Cerebellar cortex (tissue), 1 donor: ENCODE data around the gene TSKS.
A peak's percentile ranks its signal among the peaks of the same experiment; 100 is the strongest.

Experiments used
- DNase-seq: peaks from one replicate; pipeline ENCODE4 v3.0.0-alpha.2; 2015; ENCODE audit warnings: low spot score

Gene TSKS

DNA sequence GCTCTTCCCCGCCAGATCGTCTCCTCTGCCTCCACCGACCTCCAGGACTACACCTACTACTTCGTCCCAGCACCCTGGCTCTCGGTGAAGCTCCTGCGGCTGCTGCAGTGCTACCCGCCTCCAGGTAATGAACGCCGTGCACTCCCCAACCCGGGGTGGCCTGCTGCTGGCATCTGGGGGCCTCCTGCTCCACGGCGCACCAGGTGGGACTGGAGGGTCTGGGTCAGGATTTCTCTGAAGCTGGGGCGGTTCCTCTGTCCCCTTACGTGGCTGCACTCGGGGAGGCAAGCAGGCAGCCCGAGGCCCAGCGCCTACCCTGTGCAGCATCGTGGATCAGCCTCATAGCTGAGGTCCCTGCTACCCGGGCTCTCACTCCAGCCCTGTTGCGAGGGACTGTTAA, 32.5 kb upstream of the TSKS start:
- no peak for DNase-seq

DNA sequence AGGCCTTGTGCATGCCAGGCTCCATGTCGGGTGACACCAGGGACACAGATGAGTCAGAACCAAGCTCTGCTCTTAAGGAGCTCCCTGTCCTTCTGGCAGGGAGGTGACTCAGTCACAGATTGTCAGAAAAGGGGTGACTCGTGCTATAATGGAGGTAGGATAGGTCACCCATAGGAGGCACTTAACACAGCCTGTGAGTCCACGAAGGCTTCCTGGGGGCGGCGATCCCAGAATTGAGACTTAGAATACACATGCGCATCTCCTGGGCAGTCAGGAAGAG, 30.4 kb upstream of the TSKS start:
- DNase-seq: no peak

DNA sequence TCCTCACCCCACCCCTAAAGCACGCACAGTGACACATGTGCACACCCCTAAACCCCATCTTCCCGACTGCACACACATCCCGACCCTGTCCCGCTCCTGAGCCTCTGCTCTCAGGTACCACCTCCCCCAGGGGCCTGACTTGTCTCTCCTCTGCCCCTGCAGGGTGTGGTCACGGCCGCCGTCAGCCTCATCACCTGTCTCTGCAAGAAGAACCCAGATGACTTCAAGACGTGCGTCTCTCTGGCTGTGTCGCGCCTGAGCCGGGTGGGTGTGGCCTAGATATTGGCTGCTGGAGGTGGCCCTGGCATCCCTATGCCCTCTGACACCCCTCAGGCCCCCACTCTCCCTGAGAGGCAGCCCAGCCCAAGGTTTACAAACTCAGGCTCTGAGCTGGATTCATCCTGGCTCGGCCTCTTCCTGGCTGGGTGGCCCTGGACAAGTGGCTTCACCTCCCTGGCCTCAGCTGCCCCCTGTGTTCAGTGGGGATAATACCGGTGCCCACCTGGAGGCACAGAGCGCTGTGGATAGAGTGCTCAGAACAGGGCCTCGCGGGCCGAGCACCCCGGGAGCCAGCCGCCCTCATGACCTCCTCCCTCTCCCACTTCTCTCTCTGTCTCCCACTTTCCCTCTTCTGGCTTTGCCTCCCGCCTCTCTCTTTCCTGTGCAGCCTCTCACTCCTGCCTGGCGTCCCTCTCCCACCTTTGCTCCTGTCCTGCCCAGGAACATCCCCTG, 29.9 kb upstream of the TSKS start:
- no peak for DNase-seq

DNA sequence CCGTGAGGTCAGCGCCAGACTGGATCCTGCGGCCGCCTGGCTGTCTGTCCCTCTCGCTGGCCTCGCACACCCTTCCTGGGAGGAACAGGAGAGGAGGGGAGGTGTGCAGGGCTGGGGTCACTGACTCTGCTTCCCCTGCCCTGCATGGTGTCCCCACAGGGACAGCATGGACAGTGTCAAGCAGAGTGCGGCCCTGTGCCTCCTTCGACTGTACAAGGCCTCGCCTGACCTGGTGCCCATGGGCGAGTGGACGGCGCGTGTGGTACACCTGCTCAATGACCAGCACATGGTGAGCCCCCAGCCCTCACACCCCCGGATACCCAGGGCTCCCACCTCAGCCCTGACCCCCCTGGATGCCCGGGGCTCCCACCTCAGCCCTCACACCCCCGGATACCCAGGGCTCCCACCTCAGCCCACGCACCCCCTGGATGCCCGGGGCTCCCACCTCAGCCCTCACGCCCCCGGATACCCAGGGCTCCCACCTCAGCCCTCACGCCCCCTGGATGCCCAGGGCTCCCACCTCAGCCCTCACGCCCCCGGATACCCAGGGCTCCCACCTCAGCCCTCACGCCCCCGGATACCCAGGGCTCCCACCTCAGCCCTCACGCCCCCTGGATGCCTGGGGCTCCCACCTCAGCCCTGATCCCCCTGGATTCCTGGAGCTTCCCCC, 28.8 kb upstream of the TSKS start:
- DNase-seq: no peak

DNA sequence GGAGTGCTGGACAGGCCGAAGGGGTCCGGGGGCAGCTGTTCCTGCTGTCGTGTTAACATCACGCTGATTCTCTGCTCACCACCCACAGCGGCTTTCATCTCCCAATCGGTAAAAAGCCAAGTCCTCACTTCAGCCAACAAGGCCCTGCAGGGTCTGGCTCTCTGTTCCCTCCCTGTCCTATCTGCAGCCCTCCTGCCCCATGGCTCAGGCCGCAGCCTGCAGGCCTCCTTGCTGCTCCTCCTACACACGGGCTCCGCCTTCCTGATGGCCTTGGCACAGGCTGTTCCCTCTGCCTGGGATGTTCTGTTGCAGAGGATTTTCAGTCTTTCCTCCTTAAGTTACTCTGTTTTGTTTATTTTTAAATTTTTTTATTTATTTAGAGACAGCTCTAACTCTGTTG, 27.8 kb upstream of the TSKS start:
- DNase-seq: peak; percentile 65

DNA sequence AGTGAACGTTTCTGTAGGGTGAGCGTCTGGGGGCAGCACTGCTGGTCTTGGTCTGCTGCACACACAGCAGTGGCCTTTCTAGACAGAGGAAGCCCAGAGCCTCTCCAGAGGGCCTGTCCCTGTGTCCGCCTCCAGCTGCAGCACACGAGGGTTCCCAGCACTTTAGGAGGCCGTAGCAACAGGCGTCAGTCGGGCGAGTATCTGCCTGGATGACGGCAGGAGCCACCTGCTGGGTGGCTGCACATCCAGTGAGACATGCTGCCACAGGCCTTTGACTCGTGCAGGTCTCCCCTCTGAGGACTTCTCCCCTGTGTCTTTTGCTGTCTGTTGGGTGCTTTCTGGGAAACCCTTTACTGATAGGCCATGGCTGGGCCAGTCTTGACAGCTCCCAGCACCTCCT, 25.8 kb upstream of the TSKS start:
- DNase-seq: peak; percentile 15

DNA sequence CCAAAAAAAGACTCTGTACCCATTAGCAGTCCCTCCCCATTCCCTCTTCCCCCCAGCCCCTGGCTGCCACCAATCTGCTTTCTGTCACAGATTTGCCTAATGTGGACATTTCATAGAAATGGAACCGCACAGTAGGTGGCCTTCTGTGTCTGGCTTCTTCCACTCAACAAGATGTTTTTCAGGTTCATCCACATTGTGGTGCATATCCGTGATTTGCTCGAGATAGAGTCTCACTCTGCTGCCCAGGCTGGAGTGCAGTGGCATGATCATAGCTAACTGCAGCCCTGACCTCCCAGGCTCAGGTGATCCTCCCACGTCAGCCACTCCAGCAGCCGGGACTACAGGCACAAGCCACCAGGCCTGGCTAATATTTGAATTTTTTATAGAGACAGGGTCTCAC, 24.6 kb upstream of the TSKS start:
- no peak for DNase-seq

DNA sequence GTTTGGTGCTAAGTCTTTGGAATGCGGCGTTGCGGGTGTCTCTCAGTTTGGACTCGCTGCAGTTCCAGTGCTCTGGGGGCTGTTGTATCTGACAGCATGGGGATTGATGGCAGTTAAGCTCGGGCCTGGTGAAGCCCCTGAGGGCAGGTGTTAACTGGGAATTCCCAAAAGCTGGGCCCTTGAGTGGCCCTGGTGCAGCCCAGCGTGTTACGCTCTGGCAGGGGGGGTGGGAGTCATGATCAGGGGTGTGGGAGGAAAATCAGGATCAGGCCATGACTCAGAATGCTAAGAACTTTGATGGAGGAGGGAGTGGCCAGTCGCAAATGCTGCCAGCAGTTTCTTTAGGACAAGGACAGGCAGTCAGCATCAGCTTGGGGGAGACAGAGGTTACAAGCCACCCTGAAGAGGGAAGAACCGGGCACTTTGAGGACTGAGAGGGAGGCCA, 23.3 kb upstream of the TSKS start:
- no peak for DNase-seq

DNA sequence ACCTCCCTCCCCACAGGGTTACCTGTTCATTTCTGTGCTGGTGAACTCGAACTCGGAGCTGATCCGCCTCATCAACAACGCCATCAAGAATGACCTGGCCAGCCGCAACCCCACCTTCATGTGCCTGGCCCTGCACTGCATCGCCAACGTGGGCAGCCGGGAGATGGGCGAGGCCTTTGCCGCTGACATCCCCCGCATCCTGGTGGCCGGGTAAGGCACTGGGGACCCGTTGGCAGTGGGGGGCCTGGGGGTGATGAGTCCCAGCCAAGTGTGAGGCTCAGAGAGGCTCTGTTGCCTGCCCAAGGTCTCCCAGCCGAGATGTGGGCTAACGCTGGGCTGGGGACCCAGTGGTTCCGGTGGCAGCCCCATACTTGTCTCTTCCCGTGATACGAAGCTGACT, 19.4 kb upstream of the TSKS start:
- DNase-seq: no peak

DNA sequence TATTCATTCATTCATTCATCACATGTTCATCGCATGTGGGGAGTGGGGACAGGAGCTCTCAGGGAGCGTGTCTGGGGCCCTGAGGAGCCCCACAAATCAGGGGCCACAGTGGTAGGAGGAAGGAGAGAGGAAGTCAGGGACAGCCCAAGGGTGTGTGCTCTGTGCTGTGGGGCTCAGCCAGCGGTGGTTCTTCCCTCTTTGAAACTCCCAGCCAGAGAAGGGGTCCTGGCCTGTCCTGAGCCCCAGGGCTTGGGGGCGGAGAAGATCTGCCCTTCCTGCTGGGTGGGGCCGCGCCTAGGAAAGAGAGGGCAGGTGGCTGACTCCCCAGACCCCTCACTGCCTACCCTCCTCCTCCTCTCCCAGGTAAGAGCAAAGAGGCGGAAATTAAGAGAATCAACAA, 18.3 kb upstream of the TSKS start:
- DNase-seq: no peak

DNA sequence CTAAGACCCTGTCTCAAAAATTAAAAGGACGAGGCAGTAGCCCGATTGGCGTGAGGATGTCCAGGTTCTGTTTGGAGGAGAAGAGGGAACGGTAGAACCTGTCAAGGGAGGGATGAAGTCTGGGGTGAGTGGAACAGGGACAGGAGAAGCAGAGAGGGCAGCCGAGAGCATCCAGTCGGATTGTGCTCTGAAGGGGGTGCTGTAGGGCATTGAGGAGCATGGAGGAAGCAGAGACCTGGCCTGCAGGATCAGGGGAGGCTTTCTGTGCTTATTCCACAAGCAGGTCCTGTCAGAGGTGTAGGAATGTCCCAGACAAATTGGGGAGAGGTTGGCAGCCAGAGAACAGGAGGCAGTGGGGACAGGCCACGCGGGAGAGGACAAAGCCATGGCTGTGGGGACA, 17.8 kb upstream of the TSKS start:
- no peak for DNase-seq

DNA sequence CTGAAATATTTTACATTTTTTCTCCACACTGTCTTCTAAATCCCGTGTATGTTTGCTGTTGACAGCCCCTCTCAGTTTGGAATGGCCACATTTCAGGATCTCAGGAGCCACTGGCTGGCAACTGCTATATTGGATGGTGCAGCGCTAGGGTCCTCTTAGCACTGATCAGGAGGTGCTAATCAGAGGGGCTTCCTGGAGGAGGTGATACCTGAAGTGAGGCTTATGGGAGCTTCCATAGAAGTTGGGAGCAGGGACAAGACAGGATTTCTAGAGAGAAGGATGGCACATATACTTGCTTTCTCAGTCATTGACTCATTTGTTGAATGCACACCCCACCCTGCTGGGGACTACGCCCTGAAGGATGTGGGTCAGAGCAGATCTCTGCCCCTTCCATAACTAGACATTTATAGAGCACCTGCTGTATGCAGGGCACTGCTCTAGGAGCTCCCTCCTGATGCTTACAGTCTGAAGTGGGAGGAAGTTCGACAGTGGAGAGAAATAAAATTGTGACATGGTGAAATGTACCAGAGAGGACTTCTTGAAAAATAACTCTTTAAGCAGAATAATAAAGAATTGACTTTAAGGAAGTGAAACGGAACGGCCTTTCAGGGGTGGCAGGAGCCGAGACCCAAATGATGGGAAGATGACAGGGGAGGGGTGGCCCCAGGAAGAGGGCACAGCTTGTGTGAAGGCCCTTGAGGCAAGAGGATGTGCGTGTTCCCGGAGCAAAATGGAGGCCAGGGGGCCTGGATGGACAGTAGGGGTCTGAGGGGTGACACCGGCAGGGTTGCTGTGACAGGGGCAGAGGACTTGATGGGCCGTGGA, 16.8 kb upstream of the TSKS start:
- DNase-seq: no peak

DNA sequence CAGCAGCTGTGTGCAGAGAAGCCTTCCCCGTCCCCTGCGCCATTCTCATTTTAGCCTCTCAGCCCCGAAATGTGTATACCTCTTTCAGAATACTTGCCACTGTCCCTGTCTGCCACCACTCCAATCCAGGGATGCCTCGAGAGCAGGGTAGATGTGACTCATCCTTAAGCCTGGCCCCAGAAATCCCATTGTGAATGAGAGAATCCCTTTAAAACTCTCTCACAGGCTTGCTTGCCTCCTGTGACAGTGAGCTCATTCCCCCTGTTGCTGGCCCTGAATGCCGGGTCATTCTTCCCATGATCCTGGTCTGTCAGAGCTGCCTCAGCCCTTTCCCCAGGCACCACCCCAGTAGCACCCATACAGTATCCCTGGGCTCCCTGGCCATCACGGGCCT, 13.3 kb upstream of the TSKS start:
- no peak for DNase-seq

DNA sequence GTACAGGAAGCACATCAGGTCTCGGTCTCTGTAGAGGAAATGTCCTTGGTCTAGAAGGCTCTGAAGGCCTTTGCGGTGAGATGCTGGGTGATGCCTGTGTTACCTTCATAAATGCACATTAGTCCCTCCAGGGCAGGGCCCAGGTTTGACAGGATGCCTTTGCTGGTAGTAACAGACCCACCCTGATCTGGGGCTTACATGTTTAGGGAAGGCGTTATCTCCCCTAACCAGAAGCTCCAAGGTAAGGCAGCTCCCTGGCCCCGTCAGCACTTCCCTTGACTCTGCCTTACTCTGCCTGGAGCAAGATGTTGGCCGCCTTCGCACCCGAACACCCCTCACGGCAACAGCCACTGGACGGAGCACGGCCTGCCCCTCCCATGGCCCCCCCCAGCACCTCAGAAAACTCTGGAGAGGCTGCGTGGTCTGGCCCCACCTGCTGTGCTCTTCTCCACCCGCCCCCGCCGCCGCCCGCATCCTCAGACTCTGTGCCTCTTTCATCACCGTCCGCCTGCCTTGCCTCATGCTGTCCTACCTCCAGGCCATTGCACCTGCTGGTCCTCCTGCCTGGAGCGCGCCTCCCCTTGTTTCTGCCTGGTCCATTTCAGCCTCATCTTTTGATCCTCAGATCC, 12.8 kb upstream of the TSKS start:
- DNase-seq: no peak

DNA sequence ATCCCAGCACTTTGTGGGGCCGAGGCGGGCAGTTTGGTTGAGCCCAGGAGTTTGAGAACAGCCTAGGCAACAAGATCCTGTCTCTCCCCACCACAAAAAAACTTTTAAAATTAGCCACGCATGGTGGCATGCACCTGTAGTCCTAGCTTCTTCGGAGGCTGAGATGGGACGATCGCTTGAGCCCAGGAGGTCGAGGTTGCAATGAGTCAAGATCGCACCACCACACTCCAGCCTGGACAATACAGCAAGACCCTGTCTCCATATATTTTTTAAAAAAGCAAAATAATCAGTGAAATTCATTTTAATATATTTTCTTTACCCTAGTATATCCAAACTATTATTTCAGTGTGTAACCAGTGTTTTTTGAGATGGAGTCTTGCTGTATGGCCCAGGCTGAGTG, 11.9 kb upstream of the TSKS start:
- DNase-seq: no peak

DNA sequence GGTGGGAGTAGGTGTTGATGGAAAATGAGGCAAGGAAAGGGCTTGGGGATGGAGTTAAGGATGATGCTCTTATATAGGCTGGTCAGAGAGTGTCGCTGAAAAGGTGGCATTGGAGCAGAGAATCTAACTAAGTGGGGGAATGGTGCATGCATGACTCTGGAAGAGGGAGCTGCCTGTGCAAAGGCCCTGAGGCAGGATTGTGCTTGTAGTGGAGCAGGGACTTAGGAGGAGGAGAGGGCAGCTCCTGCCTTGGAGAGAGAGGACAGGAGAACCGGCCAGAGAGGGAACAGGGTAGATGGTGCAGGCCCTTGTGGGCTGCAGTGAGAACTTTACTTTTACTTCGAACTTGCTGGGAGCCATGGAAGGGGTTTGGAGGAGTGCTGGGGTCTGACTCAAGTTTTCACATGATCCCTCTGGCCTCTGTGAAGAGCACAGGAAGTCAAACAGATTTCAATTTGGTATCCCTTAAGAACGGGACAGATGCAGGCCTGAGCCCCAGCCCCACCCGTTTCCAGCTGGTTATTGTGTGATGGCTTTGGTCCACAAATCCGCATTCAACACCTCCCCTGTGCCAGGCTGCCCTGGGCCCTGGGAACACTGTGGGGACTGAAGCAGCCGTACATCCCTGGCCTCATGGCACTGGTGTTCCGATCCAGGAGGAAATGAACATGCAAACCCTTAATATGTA, 10.7 kb upstream of the TSKS start:
- no peak for DNase-seq

DNA sequence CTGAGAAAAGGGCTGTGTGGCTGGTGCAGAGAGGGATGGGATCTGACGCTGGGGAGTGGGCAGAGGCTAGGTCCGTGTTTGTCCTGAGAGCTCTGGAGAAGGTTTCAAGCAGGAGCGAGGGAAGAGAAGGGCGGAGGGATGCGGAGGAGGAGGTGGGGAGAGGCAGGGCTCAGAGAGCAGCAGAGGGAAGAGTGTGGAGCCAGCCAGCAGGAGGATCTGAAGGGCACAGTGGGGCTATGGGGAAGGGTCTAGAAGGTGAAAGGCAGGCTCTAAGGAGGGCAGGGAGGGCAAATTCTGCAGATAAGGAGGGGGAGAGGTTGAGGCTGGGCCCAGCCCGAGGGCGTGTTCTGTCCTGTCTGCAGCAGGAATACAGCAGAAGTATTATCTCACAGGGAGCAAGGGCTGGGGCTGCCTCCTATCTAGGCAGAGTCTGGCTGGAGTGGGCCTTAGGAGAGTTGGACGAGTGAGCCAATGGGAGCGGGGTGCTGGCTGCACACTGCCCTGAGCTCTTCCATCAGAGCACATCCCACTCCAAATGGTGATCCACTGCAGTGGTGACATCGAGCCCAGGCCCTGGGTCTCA, 9.8 kb upstream of the TSKS start:
- DNase-seq: no peak

DNA sequence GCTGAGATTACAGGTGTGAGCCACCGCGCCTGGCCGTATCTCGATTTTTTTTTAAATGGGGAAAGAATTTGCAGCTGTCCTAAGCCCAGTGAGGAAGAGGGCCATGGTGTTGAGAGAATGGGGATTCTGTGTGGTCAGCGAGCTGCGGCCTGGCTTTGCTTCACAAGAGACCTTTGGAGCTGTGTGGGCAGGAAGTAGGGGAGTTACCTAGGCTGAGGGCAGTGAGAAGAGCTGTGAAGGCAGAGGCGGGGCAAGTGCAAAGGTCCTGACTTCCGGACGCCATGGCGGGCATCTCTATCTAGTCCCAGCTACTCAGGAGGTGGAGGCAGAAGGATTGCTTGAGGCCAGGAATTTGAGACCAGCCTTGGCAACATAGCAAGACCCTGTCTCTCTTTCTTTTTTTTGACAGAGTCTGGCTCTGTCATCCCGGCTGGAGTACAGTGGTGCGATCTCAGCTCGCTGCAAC, 8.6 kb upstream of the TSKS start:
- DNase-seq: no peak

DNA sequence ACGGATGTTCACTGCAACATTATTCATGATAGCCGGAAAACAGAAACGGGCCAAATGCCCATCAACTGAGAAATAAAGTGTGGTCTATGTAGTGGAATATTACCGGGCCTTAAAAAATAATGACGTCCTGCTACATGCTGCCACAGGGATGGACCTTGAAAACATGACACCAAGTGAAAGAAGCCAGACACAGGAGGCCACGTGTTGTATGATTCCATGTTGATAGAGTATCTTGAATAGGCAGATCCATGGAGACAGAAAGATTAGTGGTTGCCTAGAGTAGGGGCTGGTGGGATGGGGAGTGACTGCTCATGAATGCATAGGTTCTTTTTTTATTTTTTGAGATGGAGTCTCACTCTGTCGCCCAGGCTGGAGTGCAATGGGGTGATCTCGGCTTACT, 7.4 kb upstream of the TSKS start:
- no peak for DNase-seq

DNA sequence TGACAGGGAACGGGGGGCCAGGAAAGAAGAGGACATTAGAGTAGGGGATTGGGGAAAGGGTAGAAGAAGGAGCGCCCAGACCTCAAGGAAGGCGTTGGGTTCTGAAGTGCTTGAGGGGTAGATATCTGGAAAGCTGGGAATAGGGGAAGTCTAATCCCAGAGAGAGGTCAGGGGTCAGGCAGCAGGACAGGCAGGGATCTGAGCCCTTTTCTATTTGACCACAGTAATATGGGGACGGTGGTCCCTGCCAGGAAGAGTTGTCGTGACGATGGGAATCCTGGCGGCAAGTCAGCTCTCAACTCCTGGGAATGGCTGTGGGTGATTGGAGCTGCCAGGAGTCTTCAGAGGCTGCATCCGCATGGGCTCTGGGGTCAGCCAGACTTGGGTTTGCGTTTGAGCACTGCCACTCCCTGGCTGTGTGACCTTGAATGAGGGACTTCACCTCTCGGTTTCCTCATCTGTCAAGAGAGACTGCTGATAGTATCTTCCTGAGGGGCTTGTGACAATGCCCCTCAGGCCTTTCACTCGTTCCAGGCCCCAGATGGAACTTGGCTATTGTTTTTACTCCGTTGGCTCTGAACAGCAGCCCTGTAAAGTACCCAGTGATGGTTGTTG, 5.0 kb upstream of the TSKS start:
- DNase-seq: no peak

DNA sequence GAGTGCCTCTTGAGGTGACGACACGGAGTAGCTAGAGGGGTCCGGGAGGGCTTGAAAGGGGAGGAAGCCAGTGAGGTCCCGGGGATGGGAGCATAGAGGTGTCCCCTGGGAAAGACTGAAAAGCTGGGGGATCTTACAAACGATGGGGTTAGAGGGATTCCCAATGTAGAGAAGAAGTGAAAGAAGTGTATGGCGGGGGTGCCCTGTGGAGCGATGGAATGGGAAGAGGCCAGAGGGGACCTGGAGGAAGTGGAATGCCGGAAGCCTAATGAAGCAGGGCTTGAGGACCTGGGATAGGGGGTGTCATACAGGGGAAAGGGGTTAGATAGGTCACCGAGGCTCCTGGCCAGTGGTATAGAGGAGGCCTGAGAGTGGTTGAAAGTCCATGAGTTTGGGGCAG, 4.3 kb upstream of the TSKS start:
- no peak for DNase-seq
